IMR-90 (cell line): ENCODE results near the gene FGF12. TPM values are rescaled to one million over a fixed set of nuclear protein-coding genes. Genes with fewer than 3 reads are reported as not detected.

Experiments
- ATAC-seq: fragments of 200-7000 bp; cut with Tn5 transposase; 2 replicates; pipeline ENCODE4 v1.9.1; 2020; ENCODE audit warnings: low read depth, mild to moderate bottlenecking, moderate library complexity
- BruUV-seq: library from RNA; stranded (reverse); fragments of 400-500 nt; replicated peaks from 2 replicates; lab custom pipeline; 2021; lab: Mats Ljungman, UMichigan
- CTCF ChIA-PET: fragments of 300-600 bp; formaldehyde crosslinking; extraction: SDS; loops from one replicate; lab custom pipeline; 2021; ENCODE audit warnings: antibody characterized with exemption; lab: Yijun Ruan, JAX
- POLR2A ChIA-PET: fragments of 300-600 bp; sonication (Branson Sonifier 250); formaldehyde crosslinking; loops from one replicate; lab custom pipeline; 2022; ENCODE audit warnings: antibody characterized with exemption; ENCODE audit not compliant: unreplicated experiment; lab: Charles Lee
- DNase-seq: peaks from one replicate; pipeline ENCODE4 v3.0.0; 2013
- H2AFZ ChIP-seq: replicated peaks from 2 replicates; pipeline ENCODE3; 2013; ENCODE audit warnings: low read length, mild to moderate bottlenecking; ENCODE audit not compliant: poor library complexity
- H2AK5ac ChIP-seq: 2 replicates; pipeline ENCODE4 v1.6.1; 2013; ENCODE audit warnings: low read depth, low read length, inconsistent platforms
- H2AK9ac ChIP-seq: replicated peaks from 2 replicates; pipeline ENCODE3; 2013; ENCODE audit warnings: mild to moderate bottlenecking, low read depth, low read length, moderate library complexity; ENCODE audit not compliant: poor library complexity
- H2BK120ac ChIP-seq: 2 replicates; pipeline ENCODE4 v1.6.1; 2013; ENCODE audit warnings: low read depth, low read length, inconsistent platforms
- H2BK15ac ChIP-seq: 3 replicates; pipeline ENCODE4 v1.6.1; 2013; ENCODE audit warnings: low read depth, low read length, inconsistent platforms
- H2BK20ac ChIP-seq: 2 replicates; pipeline ENCODE4 v1.6.1; 2013; ENCODE audit warnings: low read depth, mild to moderate bottlenecking, inconsistent platforms, low read length, moderate library complexity
- H2BK5ac ChIP-seq: 2 replicates; pipeline ENCODE4 v1.6.1; 2013; ENCODE audit warnings: mild to moderate bottlenecking, low read depth, low read length, inconsistent platforms; ENCODE audit not compliant: poor library complexity, severe bottlenecking
- H3K14ac ChIP-seq: replicated peaks from 2 replicates; pipeline ENCODE4 v1.6.1; 2013; ENCODE audit warnings: low read depth, low read length, inconsistent platforms
- H3K18ac ChIP-seq: 2 replicates; pipeline ENCODE4 v1.6.1; 2013; ENCODE audit warnings: low read depth, low read length, control low read depth
- H3K23ac ChIP-seq: 2 replicates; pipeline ENCODE4 v1.6.1; 2013; ENCODE audit warnings: low read depth, low read length, inconsistent platforms
- H3K27ac ChIP-seq: 2 replicates; pipeline ENCODE4 v1.5.1; 2013; ENCODE audit warnings: mild to moderate bottlenecking, control low read depth, low read length; ENCODE audit not compliant: insufficient read depth
- H3K27me3 ChIP-seq: 2 replicates; pipeline ENCODE4 v1.6.1; 2013; ENCODE audit warnings: low read length; ENCODE audit not compliant: control insufficient read depth, insufficient read depth
- H3K36me3 ChIP-seq: 2 replicates; pipeline ENCODE4 v1.6.1; 2013; ENCODE audit warnings: low read length, mixed read lengths; ENCODE audit not compliant: control insufficient read depth, insufficient read depth
- H3K4ac ChIP-seq: 2 replicates; pipeline ENCODE4 v1.6.1; 2013; ENCODE audit warnings: low read depth, low read length, inconsistent platforms
- H3K4me1 ChIP-seq: 2 replicates; pipeline ENCODE4 v1.6.1; 2013; ENCODE audit warnings: low read length, mixed read lengths; ENCODE audit not compliant: control insufficient read depth, insufficient read depth
- H3K4me2 ChIP-seq: 2 replicates; pipeline ENCODE4 v1.6.1; 2013; ENCODE audit warnings: low read depth, mild to moderate bottlenecking, control low read depth, low read length, moderate library complexity
- H3K4me3 ChIP-seq: 2 replicates; pipeline ENCODE4 v1.5.1; 2013; ENCODE audit warnings: low read depth, mild to moderate bottlenecking, control low read depth, low read length, moderate library complexity; ENCODE audit not compliant: insufficient read depth
- H3K56ac ChIP-seq: 2 replicates; pipeline ENCODE4 v1.6.1; 2013; ENCODE audit warnings: low read length, inconsistent platforms; ENCODE audit not compliant: insufficient read depth; ENCODE audit errors: extremely low read depth
- H3K79me1 ChIP-seq, 2 experiments: 2 replicates each; pipeline ENCODE4 v1.6.1; 2013; ENCODE audit warnings: low read length in 2 of 2, inconsistent platforms in 1 of 2, low read depth in 1 of 2
- H3K9ac ChIP-seq: 2 replicates; pipeline ENCODE4 v1.6.1; 2013; ENCODE audit warnings: low read depth, low read length, control low read depth
- H3K9me1 ChIP-seq: 2 replicates; pipeline ENCODE4 v1.6.1; 2013; ENCODE audit warnings: low read length, inconsistent platforms; ENCODE audit not compliant: insufficient read depth
- H3K9me3 ChIP-seq: 2 replicates; pipeline ENCODE4 v1.6.1; 2013; ENCODE audit warnings: low read length; ENCODE audit not compliant: control insufficient read depth, insufficient read depth
- H4K20me1 ChIP-seq: 2 replicates; pipeline ENCODE4 v1.6.1; 2013; ENCODE audit warnings: low read length, inconsistent platforms; ENCODE audit not compliant: insufficient read depth
- H4K5ac ChIP-seq: 2 replicates; pipeline ENCODE4 v1.6.1; 2013; ENCODE audit warnings: mild to moderate bottlenecking, low read depth, low read length, control low read depth
- H4K8ac ChIP-seq, 2 experiments: 2 replicates each; pipeline ENCODE4 v1.6.1; 2013; ENCODE audit warnings: low read depth in 2 of 2, low read length in 2 of 2, control low read depth in 1 of 2, inconsistent platforms in 1 of 2
- H4K91ac ChIP-seq: 2 replicates; pipeline ENCODE4 v1.6.1; 2013; ENCODE audit warnings: low read depth, low read length, inconsistent platforms; ENCODE audit not compliant: insufficient read depth
- BHLHE40 ChIP-seq: fragments of 150-350 bp; IDR thresholded peaks from 2 replicates; pipeline ENCODE4 v1.6.1; 2016; ENCODE audit warnings: mild to moderate bottlenecking, low read depth, low read length
- CEBPB ChIP-seq: IDR thresholded peaks from 2 replicates; pipeline ENCODE4 v1.6.1; 2012; ENCODE audit warnings: low read depth, low read length, improper control_type of control experiment
- CHD1 ChIP-seq: IDR thresholded peaks from 2 replicates; pipeline ENCODE4 v1.6.1; 2012; ENCODE audit warnings: low read depth, low read length, improper control_type of control experiment
- FOS ChIP-seq: fragments of 150-350 bp; IDR thresholded peaks from 2 replicates; pipeline ENCODE4 v1.6.1; 2016; ENCODE audit warnings: low read depth, low read length
- MAFK ChIP-seq: IDR thresholded peaks from 2 replicates; pipeline ENCODE4 v1.6.1; 2012; ENCODE audit warnings: low read depth, low read length, improper control_type of control experiment
- MAZ ChIP-seq: IDR thresholded peaks from 2 replicates; pipeline ENCODE4 v1.6.1; 2012; ENCODE audit warnings: low read depth, mild to moderate bottlenecking, low read length, improper control_type of control experiment, moderate library complexity, borderline replicate concordance
- MXI1 ChIP-seq: IDR thresholded peaks from 2 replicates; pipeline ENCODE4 v1.6.1; 2012; ENCODE audit warnings: low read depth, mild to moderate bottlenecking, low read length, moderate library complexity, borderline replicate concordance
- NFE2L2 ChIP-seq: fragments of 150-350 bp; IDR thresholded peaks from 2 replicates; pipeline ENCODE4 v1.6.1; 2016; ENCODE audit warnings: low read depth, mild to moderate bottlenecking, low read length
- POLR2A ChIP-seq: IDR thresholded peaks from 2 replicates; pipeline ENCODE4 v1.6.1; 2012; ENCODE audit warnings: mild to moderate bottlenecking, low read depth, low read length
- RAD21 ChIP-seq: IDR thresholded peaks from 2 replicates; pipeline ENCODE4 v1.6.1; 2012; ENCODE audit warnings: low read length, improper control_type of control experiment
- RCOR1 ChIP-seq: IDR thresholded peaks from 2 replicates; pipeline ENCODE4 v1.6.1; 2012; ENCODE audit warnings: mild to moderate bottlenecking, low read length, improper control_type of control experiment; ENCODE audit not compliant: insufficient replicate concordance
- RFX5 ChIP-seq: IDR thresholded peaks from 2 replicates; pipeline ENCODE4 v1.8.0; 2012; ENCODE audit warnings: low read depth, mild to moderate bottlenecking, low read length, moderate library complexity
- SMC3 ChIP-seq: fragments of 150-350 bp; IDR thresholded peaks from 2 replicates; pipeline ENCODE4 v1.6.1; 2016; ENCODE audit warnings: low read depth, mild to moderate bottlenecking, antibody characterized with exemption, low read length, moderate library complexity
- USF2 ChIP-seq: fragments of 150-350 bp; IDR thresholded peaks from 2 replicates; pipeline ENCODE4 v1.6.1; 2017; ENCODE audit warnings: mild to moderate bottlenecking, antibody characterized with exemption, low read length, low read depth
- WGBS, 2 experiments: methylation state at CpG; one replicate each; pipeline versions ENCODE4 v1.1.5 to v1.1.7; 2013; ENCODE audit warnings: missing lambda C conversion rate in 2 of 2; ENCODE audit not compliant: insufficient read length in 1 of 2; ENCODE audit errors: extremely low coverage in 2 of 2; 5-methylcytosine and 5-hydroxymethylcytosine counted together
- dilution Hi-C: fragments of 300-500 bp; cut with HindIII; formaldehyde crosslinking; loops from one replicate; pipeline ENCODE4 v1.14.3; 2018; ENCODE audit warnings: low sequenced_read_pairs; ENCODE audit not compliant: unreplicated experiment
- in situ Hi-C: fragments of 300-500 bp; cut with MboI; formaldehyde crosslinking; loops from 3 replicates; pipeline ENCODE4 v1.14.3; 2019; ENCODE audit warnings: low sequenced_read_pairs, inconsistent platforms, mixed read lengths
- intact Hi-C: fragments of 100-400 bp; cut with micrococcal nuclease; formaldehyde crosslinking; loops from 2 replicates; pipeline ENCODE4 v1.10.0; 2022
- polyA plus RNA-seq, 3 experiments: library from polyadenylated mRNA; depleted of rRNA; stranded (reverse); fragments of >200 nt; gene quantifications; 2 replicates each; pipeline ENCODE4 v1.2.3, GENCODE V29; 2012; ENCODE audit warnings: low replicate concordance in 1 of 3
- total RNA-seq: library from RNA; depleted of rRNA; stranded (reverse); fragments of >200 nt; gene quantifications from 2 replicates; pipeline ENCODE4 v1.2.3, GENCODE V29; 2012
- TF ChIP-seq, protein P1 (sequence below): conservative IDR thresholded peaks from 2 replicates; pipeline ENCODE4 v1.5.1; 2012; ENCODE audit warnings: mild to moderate bottlenecking, low read depth, low read length, improper control_type of control experiment
- TF ChIP-seq, protein P2 (sequence below): fragments of 150-350 bp; IDR thresholded peaks from 2 replicates; pipeline ENCODE4 v1.6.1; 2016; ENCODE audit warnings: low read depth, mild to moderate bottlenecking, low read length, moderate library complexity, borderline replicate concordance

The FGF12 gene
- total and polyA plus RNA-seq, 2 of the 4 experiments (the other 2 are of a cell fraction) = not detected

DNA sequence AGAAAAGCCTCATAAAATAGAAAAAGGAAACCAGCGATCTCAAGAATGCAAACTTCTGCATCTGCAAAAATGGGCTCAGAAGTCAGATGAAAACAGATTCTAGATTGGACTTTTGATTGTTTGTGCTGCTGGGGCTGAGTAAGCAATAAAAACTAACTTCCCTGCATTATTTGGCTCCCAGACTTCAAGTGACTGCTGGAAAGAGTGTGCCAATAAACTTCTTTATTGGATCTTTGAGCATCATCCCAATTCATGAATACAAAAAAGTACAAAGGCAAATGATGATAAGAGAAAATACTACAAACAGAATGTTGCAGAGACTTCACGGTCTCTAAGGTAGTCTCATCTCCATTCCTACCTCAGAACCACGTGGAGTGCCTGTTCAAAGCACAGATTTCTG is 97.9 kb downstream of the FGF12 start:
- Histone ChIP-seq H3K36me3 (no peaks in the 10 kb centered on the region), H3K14ac (no peak overlapping the region), H3K4me3 (no peak overlapping the region), H2BK120ac (no peak overlapping the region), H3K18ac (no peak overlapping the region), H2BK20ac (no peak overlapping the region), H3K56ac (no peak overlapping the region), H3K23ac (no peak overlapping the region), H4K5ac (no peak overlapping the region), H3K9me1 (no peaks in the 10 kb centered on the region), H3K4me1 (no peaks in the 10 kb centered on the region), H2AK9ac (no peak overlapping the region), H4K8ac (no peak overlapping the region), H3K4me2 (no peak overlapping the region), H2BK5ac (no peak overlapping the region), H4K20me1 (no peaks in the 10 kb centered on the region), H3K9me3 (peaks cover 3% of the 10 kb centered on the region), H3K79me1 (no peaks in the 10 kb centered on the region), H2AK5ac (no peak overlapping the region), H3K4ac (no peak overlapping the region), H3K27ac (no peak overlapping the region), H2AFZ (no peak overlapping the region), H4K91ac (no peak overlapping the region), H2BK15ac (no peak overlapping the region), H3K27me3 (no peaks in the 10 kb centered on the region), H3K9ac (no peak overlapping the region)
- DNase-seq (no peak), ATAC-seq (no peak)
- intact Hi-C loops (no loop called here), dilution Hi-C loops (no loop called here), in situ Hi-C loops (no loop called here)
- 0% methylated on average over 1 of the region's 3 CpGs; no CpG with 5 or more reads in 1 of the 2 experiments for WGBS, 2 experiments
- CTCF ChIA-PET = no interaction called here
- TF ChIP-seq MXI1 (no peak), RCOR1 (no peak), RAD21 (no peak), BHLHE40 (no peak), MAZ (no peak), SMC3 (no peak), USF2 (no peak), CHD1 (no peak), FOS (no peak), MAFK (no peak), CEBPB (no peak), NFE2L2 (no peak), POLR2A (no peak), RFX5 (no peak)
- TF ChIP-seq, protein P1, sequence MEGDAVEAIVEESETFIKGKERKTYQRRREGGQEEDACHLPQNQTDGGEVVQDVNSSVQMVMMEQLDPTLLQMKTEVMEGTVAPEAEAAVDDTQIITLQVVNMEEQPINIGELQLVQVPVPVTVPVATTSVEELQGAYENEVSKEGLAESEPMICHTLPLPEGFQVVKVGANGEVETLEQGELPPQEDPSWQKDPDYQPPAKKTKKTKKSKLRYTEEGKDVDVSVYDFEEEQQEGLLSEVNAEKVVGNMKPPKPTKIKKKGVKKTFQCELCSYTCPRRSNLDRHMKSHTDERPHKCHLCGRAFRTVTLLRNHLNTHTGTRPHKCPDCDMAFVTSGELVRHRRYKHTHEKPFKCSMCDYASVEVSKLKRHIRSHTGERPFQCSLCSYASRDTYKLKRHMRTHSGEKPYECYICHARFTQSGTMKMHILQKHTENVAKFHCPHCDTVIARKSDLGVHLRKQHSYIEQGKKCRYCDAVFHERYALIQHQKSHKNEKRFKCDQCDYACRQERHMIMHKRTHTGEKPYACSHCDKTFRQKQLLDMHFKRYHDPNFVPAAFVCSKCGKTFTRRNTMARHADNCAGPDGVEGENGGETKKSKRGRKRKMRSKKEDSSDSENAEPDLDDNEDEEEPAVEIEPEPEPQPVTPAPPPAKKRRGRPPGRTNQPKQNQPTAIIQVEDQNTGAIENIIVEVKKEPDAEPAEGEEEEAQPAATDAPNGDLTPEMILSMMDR = no peak
- TF ChIP-seq, protein P2, sequence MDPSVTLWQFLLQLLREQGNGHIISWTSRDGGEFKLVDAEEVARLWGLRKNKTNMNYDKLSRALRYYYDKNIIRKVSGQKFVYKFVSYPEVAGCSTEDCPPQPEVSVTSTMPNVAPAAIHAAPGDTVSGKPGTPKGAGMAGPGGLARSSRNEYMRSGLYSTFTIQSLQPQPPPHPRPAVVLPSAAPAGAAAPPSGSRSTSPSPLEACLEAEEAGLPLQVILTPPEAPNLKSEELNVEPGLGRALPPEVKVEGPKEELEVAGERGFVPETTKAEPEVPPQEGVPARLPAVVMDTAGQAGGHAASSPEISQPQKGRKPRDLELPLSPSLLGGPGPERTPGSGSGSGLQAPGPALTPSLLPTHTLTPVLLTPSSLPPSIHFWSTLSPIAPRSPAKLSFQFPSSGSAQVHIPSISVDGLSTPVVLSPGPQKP = no peak
- no TSS peak for BruUV-seq
- POLR2A ChIA-PET = no interaction called here
